Smooth muscle cell (in vitro differentiated cells): ENCODE data around the gene POU2F3. TPM values are rescaled to one million over a fixed set of nuclear protein-coding genes. Genes with fewer than 3 reads are reported as not detected.
A peak's percentile ranks its signal among the peaks of the same experiment; 100 is the strongest.

Source experiments
- DNase-seq: peaks from one replicate; lab custom pipeline; 2025; ENCODE audit not compliant: unreplicated experiment; lab: John Stamatoyannopoulos, UW
- H2AFZ ChIP-seq: fragments of 200-600 bp; sonication (generic); 2 replicates; pipeline ENCODE4 v1.6.0; 2016; ENCODE audit warnings: antibody characterized with exemption, low read depth, mild to moderate bottlenecking
- H3F3A ChIP-seq: fragments of 200-600 bp; sonication (generic); 2 replicates; pipeline ENCODE4 v1.6.0; 2017; ENCODE audit warnings: antibody characterized with exemption, low read depth
- H3K27ac ChIP-seq: fragments of 200-600 bp; sonication (generic); 2 replicates; pipeline ENCODE4 v1.5.1; 2016; ENCODE audit warnings: low read depth, mild to moderate bottlenecking
- H3K27me3 ChIP-seq: fragments of 200-600 bp; sonication (generic); 2 replicates; pipeline ENCODE4 v1.6.1; 2016; ENCODE audit warnings: low read depth, mild to moderate bottlenecking
- H3K36me3 ChIP-seq: fragments of 200-600 bp; sonication (generic); 2 replicates; pipeline ENCODE4 v1.5.1; 2016; ENCODE audit warnings: low read depth
- H3K4me1 ChIP-seq: fragments of 200-600 bp; sonication (generic); 2 replicates; pipeline ENCODE4 v1.5.1; 2016; ENCODE audit warnings: low read depth
- H3K4me2 ChIP-seq: fragments of 200-600 bp; sonication (generic); 2 replicates; pipeline ENCODE4 v1.6.0; 2016; ENCODE audit warnings: mild to moderate bottlenecking
- H3K4me3 ChIP-seq: fragments of 200-600 bp; sonication (generic); 2 replicates; pipeline ENCODE4 v1.5.1; 2016; ENCODE audit warnings: mild to moderate bottlenecking
- H3K79me2 ChIP-seq: fragments of 200-600 bp; sonication (generic); 2 replicates; pipeline ENCODE4 v1.6.0; 2016; ENCODE audit warnings: low read depth, mild to moderate bottlenecking
- H3K9ac ChIP-seq: fragments of 200-600 bp; sonication (generic); 2 replicates; pipeline ENCODE4 v1.6.0; 2016; ENCODE audit warnings: low read depth
- H3K9me3 ChIP-seq: fragments of 200-600 bp; sonication (generic); replicated peaks from 2 replicates; pipeline ENCODE4 v1.5.1; 2016; ENCODE audit warnings: low read depth
- H4K20me1 ChIP-seq: fragments of 200-600 bp; sonication (generic); 2 replicates; pipeline ENCODE4 v1.6.0; 2016; ENCODE audit warnings: low read depth
- WGBS: methylation state at CpG from one replicate; pipeline ENCODE4 v1.1.7; 2016; ENCODE audit warnings: low lambda C conversion rate; 5-methylcytosine and 5-hydroxymethylcytosine counted together
- polyA plus RNA-seq: library from polyadenylated mRNA; unstranded; fragments of >200 nt; fragmentation: Nextera tagmentation; extraction: Ambion mirVana; gene quantifications from 2 replicates; pipeline ENCODE4 v1.2.1, GENCODE V29; 2016
- total RNA-seq: library from RNA; depleted of rRNA; stranded (reverse); fragments of >200 nt; gene quantifications from 2 replicates; pipeline ENCODE4 v1.2.3, GENCODE V29; 2014
- TF ChIP-seq, protein P1 (sequence below): fragments of 200-600 bp; sonication (generic); IDR thresholded peaks from 2 replicates; pipeline ENCODE4 v1.5.1; 2017; ENCODE audit warnings: borderline replicate concordance, mild to moderate bottlenecking, antibody characterized with exemption; ENCODE audit not compliant: insufficient read depth, poor library complexity, severe bottlenecking

POU2F3 gene
- total and polyA plus RNA-seq, 2 experiments from 2014 or later = 2.8 TPM; not detected in 1

DNA sequence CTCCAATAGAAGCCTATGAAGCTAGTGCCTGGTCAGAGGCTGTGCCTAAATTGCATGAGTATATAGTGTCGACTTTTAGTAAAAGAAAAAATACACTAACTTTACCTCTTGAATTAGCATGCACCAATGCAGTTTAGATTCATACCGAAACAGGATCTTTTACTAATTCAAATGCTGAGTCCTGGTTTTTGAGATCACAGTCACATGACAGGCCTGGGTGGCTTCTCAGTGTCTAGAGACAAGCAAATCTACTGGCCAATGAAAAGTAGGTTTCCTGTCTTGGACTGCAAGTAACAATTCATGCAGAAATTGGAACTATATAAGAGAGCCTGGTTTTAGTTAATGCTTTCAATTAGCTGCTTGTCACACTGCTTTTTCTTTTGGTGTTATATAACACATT, 103.5 kb downstream of the POU2F3 start:
- no peaks in the 10 kb centered on the region for H3K9me3 ChIP-seq
- DNase-seq = no peak
- peaks cover 14% of the 10 kb centered on the region for H3F3A ChIP-seq
- peak overlapping the region; percentile 66 for H3K4me2 ChIP-seq
- TF ChIP-seq, protein P1, sequence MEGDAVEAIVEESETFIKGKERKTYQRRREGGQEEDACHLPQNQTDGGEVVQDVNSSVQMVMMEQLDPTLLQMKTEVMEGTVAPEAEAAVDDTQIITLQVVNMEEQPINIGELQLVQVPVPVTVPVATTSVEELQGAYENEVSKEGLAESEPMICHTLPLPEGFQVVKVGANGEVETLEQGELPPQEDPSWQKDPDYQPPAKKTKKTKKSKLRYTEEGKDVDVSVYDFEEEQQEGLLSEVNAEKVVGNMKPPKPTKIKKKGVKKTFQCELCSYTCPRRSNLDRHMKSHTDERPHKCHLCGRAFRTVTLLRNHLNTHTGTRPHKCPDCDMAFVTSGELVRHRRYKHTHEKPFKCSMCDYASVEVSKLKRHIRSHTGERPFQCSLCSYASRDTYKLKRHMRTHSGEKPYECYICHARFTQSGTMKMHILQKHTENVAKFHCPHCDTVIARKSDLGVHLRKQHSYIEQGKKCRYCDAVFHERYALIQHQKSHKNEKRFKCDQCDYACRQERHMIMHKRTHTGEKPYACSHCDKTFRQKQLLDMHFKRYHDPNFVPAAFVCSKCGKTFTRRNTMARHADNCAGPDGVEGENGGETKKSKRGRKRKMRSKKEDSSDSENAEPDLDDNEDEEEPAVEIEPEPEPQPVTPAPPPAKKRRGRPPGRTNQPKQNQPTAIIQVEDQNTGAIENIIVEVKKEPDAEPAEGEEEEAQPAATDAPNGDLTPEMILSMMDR = no peak
- H3K4me3 ChIP-seq = no peak overlapping the region
- H3K79me2 ChIP-seq = peaks cover 100% of the 10 kb centered on the region
- H3K4me1 ChIP-seq = peaks cover 46% of the 10 kb centered on the region
- H4K20me1 ChIP-seq = peaks cover 100% of the 10 kb centered on the region
- 94% methylated on average over 2 of the region's 2 CpGs for WGBS
- peak overlapping the region; percentile 17 for H3K27ac ChIP-seq
- no peaks in the 10 kb centered on the region for H3K36me3 ChIP-seq
- H2AFZ ChIP-seq = no peak overlapping the region
- H3K27me3 ChIP-seq = no peaks in the 10 kb centered on the region
- H3K9ac ChIP-seq = no peak overlapping the region

DNA sequence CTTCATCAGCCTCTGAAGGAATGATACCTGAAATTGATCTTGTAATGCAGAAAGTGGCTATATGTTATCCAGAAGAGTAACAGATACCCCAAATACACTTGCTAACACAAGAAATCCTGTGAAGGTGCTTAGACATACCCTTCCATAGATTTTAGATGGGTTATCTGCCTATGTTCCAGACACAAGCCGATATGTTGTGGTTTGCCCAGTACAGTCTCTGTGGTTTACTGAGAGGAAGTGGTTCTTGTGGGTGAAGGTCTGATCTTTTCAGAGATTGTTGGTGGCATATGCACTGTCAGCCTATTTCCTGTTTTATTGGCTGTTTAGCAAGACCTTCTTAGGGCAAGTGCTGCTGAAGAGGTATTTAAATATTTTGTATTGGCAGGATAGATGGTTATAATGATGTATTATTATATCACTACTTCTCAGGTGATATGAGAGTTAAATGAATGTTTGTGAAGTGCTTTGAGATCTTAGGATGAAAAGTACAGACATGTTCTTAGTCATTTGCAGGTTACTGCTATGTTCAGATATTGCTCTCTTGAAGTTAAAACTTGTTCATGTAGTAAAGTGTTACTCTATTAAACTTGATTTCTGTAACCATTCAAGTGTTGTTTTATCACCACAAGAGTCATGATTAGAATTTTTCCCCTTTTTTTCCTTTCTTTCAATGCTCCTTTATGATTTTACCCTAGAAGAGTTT, 104.5 kb downstream of the POU2F3 start:
- 6% methylated on average over 1 of the region's 1 CpG for WGBS
- no peaks in the 10 kb centered on the region for H3K9me3 ChIP-seq
- H3K4me3 ChIP-seq = no peak overlapping the region
- peaks cover 17% of the 10 kb centered on the region for H3F3A ChIP-seq
- no peak overlapping the region for H2AFZ ChIP-seq
- peaks cover 100% of the 10 kb centered on the region for H3K79me2 ChIP-seq
- TF ChIP-seq, protein P1 = no peak
- no peaks in the 10 kb centered on the region for H3K36me3 ChIP-seq
- peaks cover 36% of the 10 kb centered on the region for H3K4me1 ChIP-seq
- peak overlapping the region; percentile 12 for H3K27ac ChIP-seq
- no peaks in the 10 kb centered on the region for H3K27me3 ChIP-seq
- DNase-seq = no peak
- peak overlapping the region; percentile 66 for H3K4me2 ChIP-seq
- H3K9ac ChIP-seq = peak overlapping the region; percentile 3
- H4K20me1 ChIP-seq = peaks cover 100% of the 10 kb centered on the region

- H3K9ac ChIP-seq = no peak overlapping the region
- H3K4me1 ChIP-seq = peaks cover 27% of the 10 kb centered on the region
- H3K4me3 ChIP-seq = no peak overlapping the region
- DNase-seq = no peak
- TF ChIP-seq, protein P1 = no peak
- H3K4me2 ChIP-seq = no peak overlapping the region
- no peaks in the 10 kb centered on the region for H3K9me3 ChIP-seq
- H3F3A ChIP-seq = peaks cover 18% of the 10 kb centered on the region
- peaks cover 98% of the 10 kb centered on the region for H4K20me1 ChIP-seq
- no peak overlapping the region for H2AFZ ChIP-seq
- no peaks in the 10 kb centered on the region for H3K27me3 ChIP-seq
- H3K36me3 ChIP-seq = no peaks in the 10 kb centered on the region
- WGBS = 73% methylated on average over 1 of the region's 1 CpG
- H3K79me2 ChIP-seq = peaks cover 98% of the 10 kb centered on the region
- H3K27ac ChIP-seq = no peak overlapping the region
Measured at GRCh38 chr11:120346233-120346632, 106.3 kb downstream of the POU2F3 start.

- Histone ChIP-seq H3K27me3 (no peaks in the 10 kb centered on the region), H3K79me2 (peaks cover 97% of the 10 kb centered on the region), H3F3A (peaks cover 4% of the 10 kb centered on the region), H3K9ac (no peak overlapping the region), H3K4me3 (no peak overlapping the region), H3K4me2 (no peak overlapping the region), H2AFZ (no peak overlapping the region), H4K20me1 (peaks cover 97% of the 10 kb centered on the region), H3K4me1 (peaks cover 5% of the 10 kb centered on the region), H3K27ac (peak overlapping the region; percentile 20), H3K36me3 (no peaks in the 10 kb centered on the region), H3K9me3 (no peaks in the 10 kb centered on the region)
- DNase-seq = no peak
- TF ChIP-seq, protein P1 = no peak
Measured at GRCh38 chr11:120350637-120351036, 110.7 kb downstream of the POU2F3 start.
